Activated CD4-positive, alpha-beta T cell treated with anti-CD3 and anti-CD28 coated beads, Interleukin-2, amount 10 ng/mL, durations not matched to agents 7 days and 5 days (primary cell): Measurements from ENCODE around the gene SLC25A47. TPM values are rescaled to one million over a fixed set of nuclear protein-coding genes. Genes with fewer than 3 reads are reported as not detected.
"Not testable (repeated sequence)": the region's sequence is repeated elsewhere in the genome, so short reads cannot be mapped to it uniquely, and the experiment has no call there.

Experiments
- CTCF ChIA-PET: fragments of 350-600 bp; sonication (Branson Sonifier 250); formaldehyde crosslinking; loops from one replicate; lab custom pipeline; 2021; ENCODE audit warnings: antibody characterized with exemption; lab: Charles Lee
- POLR2A ChIA-PET: fragments of 350-600 bp; sonication (Branson Sonifier 250); formaldehyde crosslinking; loops from one replicate; lab custom pipeline; 2021; ENCODE audit warnings: antibody characterized with exemption; lab: Charles Lee
- DNase-seq: peaks from one replicate; pipeline ENCODE4 v3.0.0-alpha.2; 2020
- H3K27ac Mint-ChIP-seq: one replicate; pipeline ENCODE4 v1.8.0; 2021; ENCODE audit warnings: mild to moderate bottlenecking, moderate library complexity, mixed read lengths
- H3K27me3 Mint-ChIP-seq: one replicate; pipeline ENCODE4 v1.8.0; 2021; ENCODE audit warnings: mixed read lengths
- H3K36me3 Mint-ChIP-seq: one replicate; pipeline ENCODE4 v1.8.0; 2021; ENCODE audit warnings: low read depth, mixed read lengths
- H3K4me1 Mint-ChIP-seq: one replicate; pipeline ENCODE4 v1.8.0; 2021; ENCODE audit warnings: mixed read lengths
- H3K4me3 Mint-ChIP-seq: one replicate; pipeline ENCODE4 v1.8.0; 2021; ENCODE audit warnings: mild to moderate bottlenecking, moderate library complexity, mixed read lengths
- H3K9me3 Mint-ChIP-seq: one replicate; pipeline ENCODE4 v1.8.0; 2021; ENCODE audit warnings: mixed read lengths
- total RNA-seq, 2 experiments: library from RNA; stranded (reverse); gene quantifications; one replicate each; pipeline ENCODE4 v1.2.3, GENCODE V29; 2021

Gene SLC25A47
- total RNA-seq, 2 experiments from 2014 or later, result not detected

DNA sequence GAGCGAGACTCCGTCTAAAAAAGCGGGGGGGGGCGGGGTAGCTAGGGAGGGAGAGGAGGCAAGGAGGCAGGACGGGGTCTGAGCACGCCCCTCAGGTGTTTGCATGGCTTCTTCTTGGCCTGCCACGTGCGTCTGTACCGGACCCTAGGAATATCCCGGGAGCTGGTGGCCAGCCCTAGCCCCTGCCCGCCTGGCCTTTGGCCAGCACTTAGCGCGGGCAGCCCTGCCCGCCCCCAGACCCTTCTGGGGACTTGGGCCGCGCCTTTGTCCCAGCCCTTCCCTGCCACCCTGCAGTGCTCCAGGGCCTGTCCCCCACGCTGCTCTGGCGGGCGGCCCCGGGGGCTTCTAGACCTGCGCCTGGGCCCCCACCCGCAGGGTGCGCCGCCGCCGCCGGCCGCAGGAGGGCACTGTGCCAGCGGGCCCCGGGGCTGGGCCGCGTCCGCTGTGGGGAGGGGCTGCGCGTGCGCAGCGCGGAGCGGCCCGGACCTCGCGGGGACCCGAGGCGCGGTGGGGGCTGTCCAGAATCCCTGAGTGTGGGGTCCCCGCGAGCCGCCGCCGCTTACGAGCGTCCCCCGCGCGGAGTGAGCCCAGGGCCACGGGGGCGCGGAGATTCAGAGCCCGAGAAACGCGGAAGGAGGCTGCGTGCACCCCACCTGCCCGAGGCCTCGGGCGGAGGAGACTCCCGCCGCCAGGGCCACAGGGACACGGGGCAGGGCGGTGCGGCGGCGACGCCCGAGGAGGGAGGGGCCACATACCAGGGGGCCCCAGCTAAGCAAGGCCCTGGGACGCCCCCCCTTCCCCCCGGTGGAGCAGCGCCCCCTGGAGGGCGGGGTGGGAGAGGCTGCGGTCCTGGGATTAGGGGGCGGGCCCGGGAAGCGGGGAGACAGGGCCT lies 37.9 kb upstream of the SLC25A47 start:
- no peaks in the 10 kb centered on the region for H3K27me3 Mint-ChIP-seq
- peak overlapping the region; percentile 83 for H3K27ac Mint-ChIP-seq
- H3K9me3 Mint-ChIP-seq, result no peaks in the 10 kb centered on the region
- ChIA-PET CTCF (interaction anchor here (0.7 to 5.5 kb wide), 17 partner anchors 10 to 361 kb away, joined by 3 to 64 read pairs (median 4); partner anchors contain the start of gene SLC25A47), POLR2A (no interaction called here)
- peak; percentile 76 for DNase-seq
- peaks cover 13% of the 10 kb centered on the region for H3K4me1 Mint-ChIP-seq
- peak overlapping the region; percentile 72 for H3K4me3 Mint-ChIP-seq
- H3K36me3 Mint-ChIP-seq, result peaks cover 4% of the 10 kb centered on the region

DNA sequence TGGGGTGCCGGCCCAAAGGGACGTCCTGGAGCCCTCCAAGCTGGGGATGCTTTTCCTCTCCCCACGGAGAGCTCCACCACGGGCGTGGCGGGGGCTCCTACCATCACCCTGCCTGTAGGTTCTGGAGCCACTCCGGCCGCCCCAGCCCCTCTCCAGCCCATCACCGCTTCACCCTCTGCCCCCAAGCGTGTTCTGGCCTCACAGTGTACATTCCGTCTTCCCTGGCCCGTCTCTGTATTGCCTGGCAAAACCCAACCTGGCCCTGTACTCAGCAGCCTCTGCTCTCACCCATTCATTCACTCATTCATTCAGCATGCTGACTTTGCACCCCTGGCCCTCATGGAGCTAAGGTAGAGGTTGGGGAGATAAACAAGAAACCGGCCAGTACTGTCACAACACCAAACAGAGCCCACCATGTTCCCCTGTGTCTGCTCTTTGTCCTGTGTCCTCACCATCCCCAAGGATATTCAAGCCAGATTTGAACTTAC lies 37.2 kb upstream of the SLC25A47 start:
- CTCF ChIA-PET, result interaction anchor here (1.0 to 5.5 kb wide), 12 partner anchors 10 to 360 kb away, joined by 3 to 64 read pairs (median 6); a partner anchor contains a TSS

DNA sequence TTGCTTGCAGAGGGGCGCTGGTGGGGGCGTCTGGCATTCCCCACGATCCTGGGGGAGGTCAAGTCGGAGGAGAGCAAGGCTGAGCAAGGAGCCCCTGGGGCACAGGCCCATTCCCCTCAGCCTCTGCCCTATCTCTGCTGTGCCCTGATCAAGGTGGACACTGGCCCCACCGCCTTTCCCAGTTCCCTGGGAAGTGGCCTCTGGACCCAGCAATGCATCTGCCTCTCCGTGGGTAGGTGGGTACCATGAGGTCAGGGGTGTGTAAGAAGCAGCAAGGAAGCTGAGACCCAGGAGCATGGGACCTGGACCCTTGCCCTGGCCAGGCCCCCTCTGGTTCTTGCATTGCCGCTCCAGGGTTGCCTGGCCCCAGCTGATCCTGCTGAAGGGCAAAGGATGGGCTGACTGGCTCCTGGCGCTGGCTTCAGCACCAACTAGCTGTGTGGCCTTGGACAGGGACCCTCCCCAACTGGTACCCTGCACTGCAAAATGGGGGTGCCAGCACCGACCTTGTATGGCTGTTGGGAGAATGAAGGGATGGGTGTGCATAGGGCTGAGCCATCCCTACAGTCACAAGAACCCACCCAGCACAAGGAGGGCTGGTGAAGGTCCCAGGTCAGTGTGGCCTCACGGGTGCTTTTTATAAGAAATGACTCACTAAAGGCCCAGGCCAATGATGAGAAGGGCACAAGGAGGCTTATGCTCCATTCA lies 36.5 kb upstream of the SLC25A47 start:
- no peak for DNase-seq
- CTCF ChIA-PET, result interaction anchor here (0.7 to 5.5 kb wide), 7 partner anchors 10 to 89 kb away, joined by 3 to 64 read pairs (median 7); a partner anchor contains a TSS
- Mint-ChIP-seq H3K4me3 (no peak overlapping the region), H3K4me1 (peaks cover 15% of the 10 kb centered on the region), H3K27me3 (no peaks in the 10 kb centered on the region), H3K36me3 (no peaks in the 10 kb centered on the region), H3K9me3 (no peaks in the 10 kb centered on the region), H3K27ac (peak overlapping the region; percentile 83)
- POLR2A ChIA-PET, result no interaction called here

More for the DNA sequence above, 37.2 kb upstream of the SLC25A47 start:
- Mint-ChIP-seq H3K36me3 (no peaks in the 10 kb centered on the region), H3K27ac (peak overlapping the region; percentile 83), H3K9me3 (no peaks in the 10 kb centered on the region), H3K27me3 (no peaks in the 10 kb centered on the region), H3K4me3 (peak overlapping the region; percentile 72), H3K4me1 (peaks cover 15% of the 10 kb centered on the region)
- POLR2A ChIA-PET, result no interaction called here
- DNase-seq, result no peak

DNA sequence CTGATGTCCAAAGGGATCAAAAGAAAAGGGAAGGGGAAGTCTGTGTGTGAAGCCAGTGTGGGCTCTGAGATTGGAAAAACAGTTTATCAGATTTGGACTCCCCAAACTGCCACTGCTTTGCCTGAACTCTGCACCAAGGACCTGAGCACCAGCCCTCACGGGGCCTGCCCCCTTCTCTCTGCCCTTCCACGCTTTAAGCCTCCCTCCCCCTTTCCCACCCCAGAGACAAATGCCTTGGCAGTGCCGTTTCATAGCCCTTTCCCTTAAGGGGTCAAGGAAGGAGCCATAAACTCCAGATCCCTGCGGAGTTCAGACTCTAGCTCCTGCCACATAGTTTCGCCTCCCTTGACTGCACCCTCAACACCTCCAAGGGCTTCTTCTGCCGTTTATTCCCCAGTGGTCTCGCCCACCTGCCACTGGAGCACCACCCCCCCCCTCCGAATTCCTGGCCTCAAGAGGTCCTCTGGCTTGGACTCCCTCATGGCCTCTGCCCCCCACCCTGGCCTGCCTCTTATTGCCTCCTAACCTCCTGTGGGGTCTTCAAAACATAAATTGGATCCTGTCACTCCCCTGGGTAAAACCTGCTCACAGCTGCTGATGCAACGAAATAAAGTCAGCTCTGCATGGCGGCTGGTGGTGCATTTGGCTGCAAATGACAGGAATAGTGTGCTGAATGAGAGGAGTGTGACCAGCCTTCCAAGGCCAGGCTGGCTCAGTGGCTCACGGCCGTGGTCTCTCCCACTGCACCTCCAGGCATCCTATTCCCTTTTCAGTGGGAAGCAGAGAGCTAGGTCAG lies 35.7 kb upstream of the SLC25A47 start:
- POLR2A ChIA-PET, result no interaction called here
- CTCF ChIA-PET, result interaction anchor here (0.7 to 5.5 kb wide), 5 partner anchors 10 to 66 kb away, joined by 3 to 64 read pairs (median 7); no protein-coding TSS in a partner anchor
- Mint-ChIP-seq H3K9me3 (no peaks in the 10 kb centered on the region), H3K4me3 (no peak overlapping the region), H3K27ac (no peak overlapping the region), H3K27me3 (no peaks in the 10 kb centered on the region), H3K4me1 (peaks cover 15% of the 10 kb centered on the region), H3K36me3 (no peaks in the 10 kb centered on the region)
- DNase-seq, result no peak

DNA sequence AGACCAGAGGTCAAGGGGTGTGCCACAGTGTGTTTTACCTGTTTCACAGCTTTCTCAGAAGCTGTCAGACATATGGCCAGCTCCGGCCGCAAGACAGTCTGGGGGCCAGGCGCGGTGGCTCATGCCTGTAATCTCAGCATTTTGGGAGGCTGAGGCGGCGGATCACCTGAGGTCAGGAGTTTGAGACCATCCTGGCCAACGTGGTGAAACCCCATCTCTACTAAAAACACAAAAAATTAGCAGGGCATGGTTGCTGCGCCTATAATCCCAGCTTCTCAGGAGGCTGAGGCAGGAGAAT lies 35.2 kb upstream of the SLC25A47 start:
- H3K9me3 Mint-ChIP-seq, H3K36me3 Mint-ChIP-seq, H3K27me3 Mint-ChIP-seq, H3K4me3 Mint-ChIP-seq, H3K27ac Mint-ChIP-seq, POLR2A ChIA-PET, DNase-seq, CTCF ChIA-PET: not testable (repeated sequence)
- H3K4me1 Mint-ChIP-seq, result peaks cover 15% of the 10 kb centered on the region

DNA sequence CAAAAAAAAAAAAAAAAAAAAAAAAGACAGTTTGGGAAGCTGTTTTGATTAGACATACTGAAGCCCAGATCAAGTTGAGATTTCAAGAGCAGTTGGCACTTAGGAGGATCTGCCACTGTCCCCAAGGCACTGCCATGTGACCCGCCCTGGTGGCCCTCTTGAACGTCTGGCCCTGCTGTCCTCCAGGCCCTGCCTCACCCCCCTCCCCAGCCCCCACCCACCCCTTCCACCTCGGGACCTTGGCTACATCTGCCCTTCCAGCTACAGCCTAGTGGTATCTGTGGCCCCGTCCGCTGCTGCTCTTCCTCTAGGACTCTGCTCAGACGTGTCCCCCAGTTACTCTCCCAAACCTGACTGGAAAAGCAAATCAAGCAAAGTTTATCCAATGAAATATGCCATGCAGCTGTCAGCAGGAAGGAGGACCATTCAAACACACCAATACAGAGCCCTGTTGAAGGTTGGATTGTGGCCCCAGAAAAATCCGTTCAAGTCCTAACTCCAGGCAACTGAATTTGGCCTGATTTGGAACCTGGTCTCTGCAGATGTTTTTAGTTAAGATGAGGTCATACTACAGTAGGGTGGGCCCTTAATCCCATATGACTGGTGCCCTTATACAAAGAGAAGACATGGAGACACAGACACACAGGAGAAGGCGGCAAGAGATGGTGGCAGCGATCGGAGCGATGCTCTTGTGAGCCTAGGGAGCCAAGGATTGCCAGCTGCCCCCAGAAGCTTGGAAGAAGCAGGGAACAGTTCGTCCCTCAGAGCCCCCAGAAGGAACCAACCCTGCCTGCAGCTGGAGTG lies 34.6 kb upstream of the SLC25A47 start:
- ChIA-PET POLR2A (no interaction called here), CTCF (no interaction called here)
- no peak overlapping the region for H3K27ac Mint-ChIP-seq
- no peak for DNase-seq
- H3K9me3 Mint-ChIP-seq, result no peaks in the 10 kb centered on the region
- H3K4me1 Mint-ChIP-seq, result peaks cover 15% of the 10 kb centered on the region
- no peaks in the 10 kb centered on the region for H3K36me3 Mint-ChIP-seq
- no peaks in the 10 kb centered on the region for H3K27me3 Mint-ChIP-seq
- H3K4me3 Mint-ChIP-seq, result no peak overlapping the region

DNA sequence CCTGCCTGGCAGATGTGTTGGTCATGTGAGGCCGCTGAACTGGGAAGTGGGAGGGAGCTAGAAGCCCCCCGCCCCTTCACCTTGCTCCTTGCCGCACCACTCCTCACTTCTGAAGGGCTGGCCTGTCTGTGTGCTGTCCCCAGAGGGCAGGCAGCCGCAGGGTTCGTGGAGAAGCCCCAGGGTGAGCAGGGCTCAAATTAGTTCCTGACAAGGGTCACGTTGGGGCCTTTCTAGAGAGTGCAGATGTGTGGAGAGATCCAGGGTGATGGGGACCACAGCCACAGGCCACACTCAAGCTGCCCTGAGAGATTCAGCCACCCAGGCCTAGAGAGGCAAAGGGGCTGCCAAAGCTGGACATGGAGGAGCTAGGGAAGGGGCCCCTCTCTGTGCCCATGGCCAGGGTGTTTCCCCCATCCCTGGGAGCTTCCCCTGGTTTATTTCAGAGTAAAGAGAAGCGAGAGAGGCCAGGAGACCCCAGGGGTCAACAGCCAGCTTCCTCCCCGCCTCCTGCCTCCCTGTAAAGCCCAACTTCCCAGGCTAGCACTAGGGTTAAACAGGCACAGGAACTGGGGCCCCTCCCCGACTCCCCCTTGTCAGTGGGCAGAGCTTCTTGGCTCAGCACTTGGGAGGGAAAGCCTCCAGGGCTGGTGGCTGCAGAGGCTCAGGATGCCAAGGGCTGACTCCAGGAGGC lies 33.1 kb upstream of the SLC25A47 start:
- no peak for DNase-seq
- Mint-ChIP-seq H3K9me3 (no peaks in the 10 kb centered on the region), H3K36me3 (no peaks in the 10 kb centered on the region), H3K4me3 (no peak overlapping the region), H3K4me1 (peaks cover 7% of the 10 kb centered on the region), H3K27me3 (no peaks in the 10 kb centered on the region), H3K27ac (no peak overlapping the region)
- ChIA-PET POLR2A (no interaction called here), CTCF (interaction anchor here (1.2 kb wide), 1 partner anchor 8 kb away, joined by 3 read pairs; no protein-coding TSS in a partner anchor)

DNA sequence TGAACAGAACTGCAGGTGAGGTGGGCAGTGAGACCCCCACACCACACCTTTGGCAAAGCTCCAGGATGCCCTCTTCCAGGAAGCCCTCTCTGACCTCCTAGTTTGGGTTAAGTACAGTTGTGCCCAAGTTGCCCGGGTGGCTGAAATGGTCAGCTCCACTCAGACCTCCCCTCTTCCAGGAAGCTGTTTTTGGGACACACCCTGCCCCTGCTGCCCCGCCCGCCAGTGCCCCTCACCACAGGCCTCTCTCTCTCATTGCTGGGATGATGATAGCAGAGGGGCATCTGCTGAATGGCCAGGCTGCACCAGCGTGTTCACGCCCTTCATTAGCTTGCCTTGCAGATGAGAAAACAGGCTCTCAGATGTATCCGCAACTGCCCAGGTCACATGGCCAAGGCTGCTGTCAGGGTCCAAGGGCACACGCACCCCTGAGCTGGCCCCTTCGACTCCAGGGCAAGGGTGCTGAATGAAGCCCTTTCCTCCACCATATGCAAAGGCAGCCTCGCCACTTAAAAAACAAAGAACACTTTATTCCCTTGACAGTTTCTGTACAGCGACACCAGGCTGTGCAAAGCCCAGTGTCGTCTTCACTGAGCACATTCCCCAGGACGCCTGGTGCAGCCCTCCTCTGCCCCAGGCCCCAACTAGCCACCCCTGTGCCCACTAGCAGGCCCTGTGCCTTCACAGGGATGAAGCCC lies 32.4 kb upstream of the SLC25A47 start:
- Mint-ChIP-seq H3K27me3 (no peaks in the 10 kb centered on the region), H3K4me3 (no peak overlapping the region), H3K9me3 (no peaks in the 10 kb centered on the region), H3K27ac (no peak overlapping the region), H3K4me1 (peaks cover 7% of the 10 kb centered on the region), H3K36me3 (no peaks in the 10 kb centered on the region)
- ChIA-PET CTCF (interaction anchor here (0.5 to 1.2 kb wide), 2 partner anchors 9 to 13 kb away, joined by 3 to 4 read pairs; no protein-coding TSS in a partner anchor), POLR2A (no interaction called here)
- DNase-seq, result no peak

DNA sequence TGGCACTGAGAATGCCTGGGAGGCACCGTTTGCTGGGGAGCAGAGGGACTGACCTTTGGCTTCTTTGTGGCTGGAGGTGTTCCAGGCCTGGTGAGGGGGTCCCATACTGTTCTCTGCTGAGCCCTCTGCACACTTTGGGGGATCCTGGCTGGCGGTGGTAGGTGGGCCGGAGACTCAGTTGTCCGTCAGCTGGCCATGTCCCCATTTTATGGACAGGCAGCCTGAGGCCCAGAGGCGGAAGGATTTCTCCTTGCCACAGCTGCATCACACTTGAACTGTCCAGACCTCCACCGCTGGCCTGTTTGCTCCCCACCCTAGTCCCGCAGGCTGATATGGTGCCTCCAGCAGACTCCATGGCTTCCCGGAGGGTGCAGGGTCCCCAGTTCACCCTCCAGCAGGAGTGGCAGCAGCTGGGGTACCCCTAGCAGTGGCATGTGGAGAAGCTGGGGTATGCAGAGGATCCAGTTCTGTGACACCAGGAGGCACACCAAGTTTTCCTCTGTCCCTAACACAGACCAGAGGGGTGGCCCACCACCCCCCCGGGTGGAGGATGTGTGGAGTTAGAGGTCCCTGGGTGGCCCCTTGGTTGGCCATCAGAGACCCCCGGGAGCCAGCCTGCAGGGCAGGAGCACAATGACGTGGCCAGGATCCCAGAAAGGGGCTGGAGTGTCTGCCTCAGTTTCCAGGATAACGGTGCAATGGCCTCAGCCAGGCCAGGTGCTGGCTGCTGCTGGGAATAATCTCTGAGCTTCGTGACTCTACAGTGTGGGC lies 31.6 kb upstream of the SLC25A47 start:
- no peak for DNase-seq
- POLR2A ChIA-PET, result no interaction called here
- CTCF ChIA-PET, result interaction anchor here (1.3 kb wide), 1 partner anchor 12 kb away, joined by 4 read pairs; no protein-coding TSS in a partner anchor

DNA sequence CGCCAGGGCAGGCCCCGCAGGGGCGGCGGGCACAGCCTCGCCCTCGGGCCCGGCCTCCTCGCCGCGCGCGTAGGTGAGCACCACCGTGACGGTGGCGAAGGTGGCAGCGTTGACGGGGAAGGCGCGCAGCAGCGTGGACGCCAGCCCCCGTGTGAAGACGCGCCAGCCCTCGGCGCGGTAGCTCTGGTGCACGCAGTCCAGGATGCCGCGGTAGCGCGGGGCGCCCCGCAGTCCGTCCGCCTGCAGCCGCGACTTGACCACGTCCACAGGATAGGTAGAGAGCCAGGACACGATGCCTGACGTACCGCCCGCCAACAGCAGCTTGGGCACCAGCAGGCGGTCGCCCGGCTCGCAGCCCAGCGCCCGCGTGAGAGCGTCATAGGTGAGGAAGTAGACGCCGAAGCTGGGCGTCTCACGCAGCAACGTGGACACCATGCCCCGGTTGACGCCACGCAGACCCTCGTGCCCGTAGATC lies 30.8 kb upstream of the SLC25A47 start:
- Mint-ChIP-seq H3K27ac (no peak overlapping the region), H3K4me1 (peaks cover 3% of the 10 kb centered on the region), H3K27me3 (no peaks in the 10 kb centered on the region), H3K36me3 (no peaks in the 10 kb centered on the region), H3K9me3 (no peaks in the 10 kb centered on the region), H3K4me3 (no peak overlapping the region)
- ChIA-PET CTCF (interaction anchor here (1.3 to 10.5 kb wide), 2 partner anchors 8 to 11 kb away, joined by 4 to 64 read pairs; no protein-coding TSS in a partner anchor), POLR2A (no interaction called here)
- DNase-seq, result no peak

More for the DNA sequence above, 31.6 kb upstream of the SLC25A47 start:
- H3K4me1 Mint-ChIP-seq, result peaks cover 3% of the 10 kb centered on the region
- no peaks in the 10 kb centered on the region for H3K36me3 Mint-ChIP-seq
- no peaks in the 10 kb centered on the region for H3K9me3 Mint-ChIP-seq
- H3K4me3 Mint-ChIP-seq, result no peak overlapping the region
- H3K27me3 Mint-ChIP-seq, result no peaks in the 10 kb centered on the region
- H3K27ac Mint-ChIP-seq, result no peak overlapping the region
